Prostate gland (tissue), 2 donors: ENCODE data around the gene IGF2BP3.

Experiments
- POLR2A ChIP-seq: fragments of 450-650 bp; IDR thresholded peaks from one replicate; pipeline ENCODE4 v1.6.1; 2016; ENCODE audit warnings: antibody characterized with exemption, mild to moderate bottlenecking
- TF ChIP-seq, protein P1 (sequence below), 4 experiments: fragments of 200-600 bp in 2 of 4; fragments of 450-650 bp in 2 of 4; sonication (generic) in 2 of 4; IDR thresholded peaks; 1 replicate in 3 of 4; 2 replicates in 1 of 4; pipeline ENCODE4 v1.5.1; 2016 to 2019; ENCODE audit warnings: antibody characterized with exemption in 4 of 4, mild to moderate bottlenecking in 2 of 4, moderate library complexity in 2 of 4

DNA sequence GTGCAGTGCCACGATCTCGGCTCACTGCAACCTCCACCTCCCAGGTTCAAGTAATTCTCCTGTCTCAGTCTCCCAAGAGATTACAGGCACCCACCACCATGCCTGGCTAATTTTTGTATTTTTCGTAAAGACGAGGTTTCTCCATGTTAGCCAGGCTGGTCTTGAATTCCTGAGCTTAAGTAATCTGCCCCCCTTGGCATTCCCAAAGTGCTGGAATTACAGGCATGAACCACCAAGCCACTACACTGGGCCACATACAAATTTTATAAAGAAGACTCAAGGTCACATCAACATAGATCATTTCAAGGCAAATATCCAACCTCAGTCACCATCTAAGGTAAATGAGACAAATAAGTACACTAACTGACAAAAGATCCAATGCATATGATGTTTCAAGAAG, 32.1 kb downstream of the IGF2BP3 start:
- TF ChIP-seq, protein P1, sequence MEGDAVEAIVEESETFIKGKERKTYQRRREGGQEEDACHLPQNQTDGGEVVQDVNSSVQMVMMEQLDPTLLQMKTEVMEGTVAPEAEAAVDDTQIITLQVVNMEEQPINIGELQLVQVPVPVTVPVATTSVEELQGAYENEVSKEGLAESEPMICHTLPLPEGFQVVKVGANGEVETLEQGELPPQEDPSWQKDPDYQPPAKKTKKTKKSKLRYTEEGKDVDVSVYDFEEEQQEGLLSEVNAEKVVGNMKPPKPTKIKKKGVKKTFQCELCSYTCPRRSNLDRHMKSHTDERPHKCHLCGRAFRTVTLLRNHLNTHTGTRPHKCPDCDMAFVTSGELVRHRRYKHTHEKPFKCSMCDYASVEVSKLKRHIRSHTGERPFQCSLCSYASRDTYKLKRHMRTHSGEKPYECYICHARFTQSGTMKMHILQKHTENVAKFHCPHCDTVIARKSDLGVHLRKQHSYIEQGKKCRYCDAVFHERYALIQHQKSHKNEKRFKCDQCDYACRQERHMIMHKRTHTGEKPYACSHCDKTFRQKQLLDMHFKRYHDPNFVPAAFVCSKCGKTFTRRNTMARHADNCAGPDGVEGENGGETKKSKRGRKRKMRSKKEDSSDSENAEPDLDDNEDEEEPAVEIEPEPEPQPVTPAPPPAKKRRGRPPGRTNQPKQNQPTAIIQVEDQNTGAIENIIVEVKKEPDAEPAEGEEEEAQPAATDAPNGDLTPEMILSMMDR (IDR thresholded peaks at IDR 0.05) = no peak
- no peak for TF ChIP-seq POLR2A
